ENCODE results near the gene RNF222.
"Not testable (repeated sequence)": the region's sequence is repeated elsewhere in the genome, so short reads cannot be mapped to it uniquely, and the experiment has no call there.

RNF222 gene

DNA sequence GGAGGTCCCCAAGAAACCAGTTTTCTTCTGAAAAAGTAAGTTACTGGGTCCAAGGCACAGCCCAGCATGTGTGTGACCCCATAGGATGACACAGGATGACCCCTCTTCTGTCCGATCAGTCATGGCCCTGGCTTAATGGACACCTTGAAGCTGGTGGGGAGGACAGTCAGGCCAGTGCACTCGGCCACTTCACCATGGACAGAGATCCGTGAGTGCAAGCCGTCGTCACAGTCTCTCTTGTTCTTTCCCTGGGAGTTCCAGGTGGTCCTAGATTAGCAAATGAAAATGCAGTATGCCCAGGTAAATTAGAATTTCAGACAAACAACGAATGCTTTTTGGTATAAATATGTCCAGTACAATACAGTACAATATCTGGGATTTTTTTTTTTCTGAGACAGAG, 1.4 kb upstream of the RNF222 start:
- Histone ChIP-seq H3K9ac (ENCODE audit: low read depth in 1 of 2, low read length in 2 of 2) (no peak overlapping the region), H3K27me3 (ENCODE audit: control insufficient read depth in 1 of 2, insufficient read depth in 2 of 2, low read length in 2 of 2) (peaks cover 8 to 37% of the 10 kb centered on the region in 2 donors)

DNA sequence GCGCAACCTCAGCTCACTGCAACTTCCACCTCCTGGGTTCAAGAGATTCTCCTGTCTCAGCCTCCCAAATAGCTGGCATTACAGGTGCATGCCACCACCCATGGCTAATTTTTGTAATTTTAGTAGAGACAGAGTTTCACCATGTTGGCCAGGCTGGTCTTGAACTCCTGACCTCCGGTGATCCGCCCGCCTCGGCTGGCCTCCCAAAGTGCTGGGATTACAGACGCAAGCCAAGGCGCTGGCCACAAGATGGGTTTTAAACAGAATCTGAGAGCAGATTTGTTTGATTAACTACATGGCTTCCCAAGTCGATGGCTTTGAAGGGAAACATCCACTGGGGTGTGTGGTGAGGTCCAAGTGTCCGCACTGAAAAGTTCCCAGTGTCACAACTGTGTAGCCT, 3.1 kb downstream of the RNF222 start:
- H3K27me3 ChIP-seq (ENCODE audit: control insufficient read depth in 1 of 2, insufficient read depth in 2 of 2, low read length in 2 of 2) = peaks cover 10 to 34% of the 10 kb centered on the region in 2 donors
- peaks cover 5 to 11% of the 10 kb centered on the region in 2 donors for H3K4me1 ChIP-seq (ENCODE audit: control insufficient read depth in 1 of 2, insufficient read depth in 2 of 2, low read length in 2 of 2)
- not testable (repeated sequence) for H3K27ac ChIP-seq (ENCODE audit: low read depth, low read length); H3K9ac ChIP-seq (ENCODE audit: low read depth in 1 of 2, low read length in 2 of 2); H3K4me3 ChIP-seq (ENCODE audit: low read depth in 1 of 2, low read length in 2 of 2); H3K36me3 ChIP-seq (ENCODE audit: control insufficient read depth in 1 of 2, insufficient read depth in 2 of 2, low read length in 2 of 2); H3K9me3 ChIP-seq (ENCODE audit: control insufficient read depth in 1 of 2, low read length in 2 of 2)

More for the DNA sequence above, 1.4 kb upstream of the RNF222 start:
- Histone ChIP-seq H3K36me3 (ENCODE audit: control insufficient read depth in 1 of 2, insufficient read depth in 2 of 2, low read length in 2 of 2) (no peaks in the 10 kb centered on the region), H3K9me3 (ENCODE audit: control insufficient read depth in 1 of 2, low read length in 2 of 2) (no peaks in the 10 kb centered on the region), H3K27ac (ENCODE audit: low read depth, low read length) (no peak overlapping the region), H3K4me3 (ENCODE audit: low read depth in 1 of 2, low read length in 2 of 2) (no peak overlapping the region), H3K4me1 (ENCODE audit: control insufficient read depth in 1 of 2, insufficient read depth in 2 of 2, low read length in 2 of 2) (peaks cover under 1 to 1% of the 10 kb centered on the region in 2 donors)

DNA sequence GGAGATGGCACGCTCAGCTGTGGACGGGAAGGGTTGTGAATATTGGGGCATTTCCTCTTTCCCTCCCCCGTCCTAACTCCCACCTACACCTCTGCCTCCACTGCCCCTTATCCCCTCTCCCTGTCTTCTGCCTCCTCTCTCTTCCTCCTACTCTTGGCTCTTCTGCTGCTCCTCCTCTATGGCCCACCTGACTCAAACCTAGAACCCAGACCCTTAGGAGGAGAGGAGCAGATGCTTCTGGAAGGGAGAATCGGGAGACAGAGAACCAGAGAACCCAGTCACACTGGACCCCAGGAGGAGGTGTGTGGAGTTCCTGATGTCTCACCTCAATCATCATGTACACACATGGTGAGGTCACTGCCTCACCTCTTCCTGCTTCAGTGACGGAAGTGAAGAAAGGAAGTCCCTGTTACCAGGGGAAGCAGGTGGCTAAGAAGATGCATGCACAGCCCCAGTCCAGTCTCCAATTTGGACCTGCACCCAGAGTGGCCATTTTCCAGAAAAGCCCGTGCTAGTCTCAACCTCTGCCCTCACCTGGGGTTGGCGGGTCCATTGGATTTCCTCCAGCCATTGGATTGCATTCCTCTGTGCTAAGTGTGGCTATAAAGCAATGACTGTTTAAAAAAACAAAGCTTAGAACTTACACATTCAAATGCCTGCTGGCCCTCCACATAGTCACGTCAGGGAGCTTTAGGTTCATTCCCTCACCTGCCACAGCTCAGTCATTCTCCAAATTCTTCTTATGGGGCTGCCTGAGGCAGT, 4.0 kb downstream of the RNF222 start:
- no peak overlapping the region for H3K27ac ChIP-seq (ENCODE audit: low read depth, low read length)
- H3K36me3 ChIP-seq (ENCODE audit: control insufficient read depth in 1 of 2, insufficient read depth in 2 of 2, low read length in 2 of 2) = no peaks in the 10 kb centered on the region
- peaks cover 7 to 34% of the 10 kb centered on the region in 2 donors for H3K27me3 ChIP-seq (ENCODE audit: control insufficient read depth in 1 of 2, insufficient read depth in 2 of 2, low read length in 2 of 2)
- H3K9me3 ChIP-seq (ENCODE audit: control insufficient read depth in 1 of 2, low read length in 2 of 2) = no peaks in the 10 kb centered on the region
- H3K4me3 ChIP-seq (ENCODE audit: low read depth in 1 of 2, low read length in 2 of 2) = no peak overlapping the region
- H3K4me1 ChIP-seq (ENCODE audit: control insufficient read depth in 1 of 2, insufficient read depth in 2 of 2, low read length in 2 of 2) = peaks cover 5 to 11% of the 10 kb centered on the region in 2 donors
- no peak overlapping the region for H3K9ac ChIP-seq (ENCODE audit: low read depth in 1 of 2, low read length in 2 of 2)

DNA sequence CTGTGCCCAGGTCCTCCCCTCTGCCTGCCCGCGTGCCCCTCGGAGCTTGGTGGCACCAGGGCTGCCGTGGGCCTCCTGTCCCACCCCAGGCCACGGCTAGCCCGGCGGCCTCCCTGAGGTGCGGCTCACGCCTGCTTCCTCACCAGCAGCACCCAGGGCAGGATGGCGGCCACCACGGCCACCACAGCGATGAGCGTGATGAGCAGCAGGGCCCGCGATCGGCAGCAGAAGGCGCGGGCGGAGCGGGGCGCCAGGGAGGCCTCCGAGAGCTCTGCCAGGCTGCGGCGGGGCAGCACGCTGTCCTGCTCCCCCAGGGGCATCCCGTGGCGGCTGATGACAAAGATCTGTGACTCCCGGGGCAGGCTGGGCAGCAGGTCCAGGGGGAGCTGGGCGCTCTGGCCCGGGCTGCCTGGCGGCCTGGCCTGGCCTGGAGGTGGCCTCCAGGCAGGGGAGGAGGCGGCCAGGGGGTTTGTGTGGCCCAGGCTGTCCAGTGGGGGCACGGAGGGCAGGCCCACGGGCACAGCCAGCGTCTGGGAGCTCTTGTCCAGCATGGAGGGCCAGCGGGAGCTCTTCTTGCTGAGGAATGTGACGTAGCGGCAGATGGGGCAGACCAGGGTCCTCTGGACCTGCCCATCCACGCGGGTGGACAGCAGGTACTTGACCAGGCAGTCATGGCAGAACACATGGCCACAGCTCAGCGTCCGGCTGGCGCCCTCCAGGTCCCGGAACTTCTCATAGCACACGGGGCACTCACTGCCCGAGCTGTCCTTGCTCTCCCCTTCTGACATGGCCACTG, 4.8 kb downstream of the RNF222 start:
- H3K4me1 ChIP-seq (ENCODE audit: control insufficient read depth in 1 of 2, insufficient read depth in 2 of 2, low read length in 2 of 2) = peaks cover 5 to 11% of the 10 kb centered on the region in 2 donors
- no peaks in the 10 kb centered on the region for H3K36me3 ChIP-seq (ENCODE audit: control insufficient read depth in 1 of 2, insufficient read depth in 2 of 2, low read length in 2 of 2)
- H3K9me3 ChIP-seq (ENCODE audit: control insufficient read depth in 1 of 2, low read length in 2 of 2) = no peaks in the 10 kb centered on the region
- no peak overlapping the region for H3K4me3 ChIP-seq (ENCODE audit: low read depth in 1 of 2, low read length in 2 of 2)
- peaks cover 7 to 30% of the 10 kb centered on the region in 2 donors for H3K27me3 ChIP-seq (ENCODE audit: control insufficient read depth in 1 of 2, insufficient read depth in 2 of 2, low read length in 2 of 2)
- no peak overlapping the region for H3K9ac ChIP-seq (ENCODE audit: low read depth in 1 of 2, low read length in 2 of 2)
- H3K27ac ChIP-seq (ENCODE audit: low read depth, low read length) = no peak overlapping the region

DNA sequence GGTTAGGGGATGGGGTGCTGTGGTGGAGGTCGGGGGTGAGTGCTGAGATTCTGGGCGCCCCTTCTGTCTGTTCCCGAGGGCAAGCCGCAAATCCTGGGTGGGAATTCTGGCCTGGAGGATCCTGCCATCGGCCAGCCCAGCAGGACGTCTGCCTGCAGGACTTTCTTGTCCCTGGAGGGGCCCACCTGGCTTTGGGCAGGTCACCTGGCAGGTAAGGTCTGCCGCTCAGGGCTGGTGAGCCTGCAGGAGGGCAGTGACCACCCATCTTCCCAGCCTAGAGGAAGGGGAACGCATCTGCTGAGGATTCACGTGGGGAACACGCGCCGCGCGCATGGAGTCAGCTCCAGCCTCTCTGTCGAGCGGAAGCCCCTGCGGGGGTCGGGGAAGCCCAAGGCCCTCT, 5.4 kb downstream of the RNF222 start:
- H3K36me3 ChIP-seq (ENCODE audit: control insufficient read depth in 1 of 2, insufficient read depth in 2 of 2, low read length in 2 of 2) = no peaks in the 10 kb centered on the region
- no peaks in the 10 kb centered on the region for H3K9me3 ChIP-seq (ENCODE audit: control insufficient read depth in 1 of 2, low read length in 2 of 2)
- peaks cover 5 to 11% of the 10 kb centered on the region in 2 donors for H3K4me1 ChIP-seq (ENCODE audit: control insufficient read depth in 1 of 2, insufficient read depth in 2 of 2, low read length in 2 of 2)
- H3K9ac ChIP-seq (ENCODE audit: low read depth in 1 of 2, low read length in 2 of 2) = no peak overlapping the region
- peaks cover 2 to 24% of the 10 kb centered on the region in 2 donors for H3K27me3 ChIP-seq (ENCODE audit: control insufficient read depth in 1 of 2, insufficient read depth in 2 of 2, low read length in 2 of 2)
- H3K4me3 ChIP-seq (ENCODE audit: low read depth in 1 of 2, low read length in 2 of 2) = no peak overlapping the region
- H3K27ac ChIP-seq (ENCODE audit: low read depth, low read length) = no peak overlapping the region

DNA sequence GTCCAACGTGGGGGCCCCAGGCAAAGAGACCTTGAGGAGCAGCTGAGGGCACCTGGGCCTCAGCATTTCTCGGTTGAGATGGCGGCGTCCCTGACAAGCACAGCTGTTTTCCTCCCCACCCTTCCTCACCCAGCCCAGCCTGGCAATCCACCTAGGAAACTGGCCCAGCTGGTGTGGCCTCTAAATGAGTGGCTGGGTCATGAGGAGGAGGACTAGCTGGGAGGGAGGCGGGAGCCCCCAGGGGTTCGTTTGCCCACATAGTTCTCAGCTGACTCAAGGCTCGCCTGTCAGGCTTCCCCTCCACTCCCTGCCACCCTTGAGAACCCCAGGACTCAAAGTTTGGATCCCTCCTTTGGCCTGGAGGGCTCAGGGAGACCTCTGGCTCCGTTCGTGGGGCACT, 5.9 kb downstream of the RNF222 start:
- no peaks in the 10 kb centered on the region for H3K36me3 ChIP-seq (ENCODE audit: control insufficient read depth in 1 of 2, insufficient read depth in 2 of 2, low read length in 2 of 2)
- H3K27ac ChIP-seq (ENCODE audit: low read depth, low read length) = no peak overlapping the region
- H3K27me3 ChIP-seq (ENCODE audit: control insufficient read depth in 1 of 2, insufficient read depth in 2 of 2, low read length in 2 of 2) = peaks cover 2 to 18% of the 10 kb centered on the region in 2 donors
- no peak overlapping the region for H3K9ac ChIP-seq (ENCODE audit: low read depth in 1 of 2, low read length in 2 of 2)
- H3K4me3 ChIP-seq (ENCODE audit: low read depth in 1 of 2, low read length in 2 of 2) = no peak overlapping the region
- H3K4me1 ChIP-seq (ENCODE audit: control insufficient read depth in 1 of 2, insufficient read depth in 2 of 2, low read length in 2 of 2) = peaks cover 5 to 11% of the 10 kb centered on the region in 2 donors
- no peaks in the 10 kb centered on the region for H3K9me3 ChIP-seq (ENCODE audit: control insufficient read depth in 1 of 2, low read length in 2 of 2)

DNA sequence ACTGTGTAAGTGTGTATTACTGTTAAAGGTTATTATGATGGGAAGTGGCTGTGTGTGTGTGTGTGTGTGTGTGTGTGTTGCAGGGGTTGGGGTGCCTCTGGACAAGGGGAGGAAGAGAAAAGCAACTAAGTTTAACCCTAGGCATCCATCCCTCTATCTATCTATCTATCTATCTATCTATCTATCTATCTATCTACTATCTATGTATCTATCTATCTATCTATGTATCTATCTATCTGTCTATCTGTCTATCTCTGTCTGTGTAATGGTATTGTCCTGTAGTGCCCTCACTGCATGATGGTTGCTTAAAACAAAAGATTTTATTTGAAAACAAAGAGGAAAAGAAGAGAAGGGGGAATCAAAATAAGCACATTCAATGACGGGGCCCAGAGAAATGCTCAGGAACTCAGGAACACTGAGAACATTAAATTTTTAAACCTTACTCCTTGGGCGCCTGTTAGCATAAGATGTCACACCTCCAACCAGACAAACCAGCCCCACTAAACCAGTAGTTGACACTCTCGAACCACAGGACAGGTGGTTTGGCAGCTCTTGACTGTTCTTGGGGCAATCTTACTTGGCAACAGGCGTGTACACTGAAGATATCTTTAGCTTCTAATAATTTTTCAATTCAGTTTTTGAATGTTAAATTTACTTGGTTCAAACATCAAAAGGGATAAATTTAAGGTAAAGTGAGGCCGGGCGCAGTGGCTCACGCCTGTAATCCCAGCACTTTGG, 9.5 kb downstream of the RNF222 start:
- Histone ChIP-seq H3K36me3 (ENCODE audit: control insufficient read depth in 1 of 2, insufficient read depth in 2 of 2, low read length in 2 of 2) (no peaks in the 10 kb centered on the region), H3K9ac (ENCODE audit: low read depth in 1 of 2, low read length in 2 of 2) (no peak overlapping the region), H3K4me1 (ENCODE audit: control insufficient read depth in 1 of 2, insufficient read depth in 2 of 2, low read length in 2 of 2) (peaks cover 0 to 9% of the 10 kb centered on the region in 2 donors), H3K27me3 (ENCODE audit: control insufficient read depth in 1 of 2, insufficient read depth in 2 of 2, low read length in 2 of 2) (peaks cover under 1 to 3% of the 10 kb centered on the region in 2 donors), H3K9me3 (ENCODE audit: control insufficient read depth in 1 of 2, low read length in 2 of 2) (no peaks in the 10 kb centered on the region), H3K4me3 (ENCODE audit: low read depth in 1 of 2, low read length in 2 of 2) (no peak overlapping the region), H3K27ac (ENCODE audit: low read depth, low read length) (no peak overlapping the region)

DNA sequence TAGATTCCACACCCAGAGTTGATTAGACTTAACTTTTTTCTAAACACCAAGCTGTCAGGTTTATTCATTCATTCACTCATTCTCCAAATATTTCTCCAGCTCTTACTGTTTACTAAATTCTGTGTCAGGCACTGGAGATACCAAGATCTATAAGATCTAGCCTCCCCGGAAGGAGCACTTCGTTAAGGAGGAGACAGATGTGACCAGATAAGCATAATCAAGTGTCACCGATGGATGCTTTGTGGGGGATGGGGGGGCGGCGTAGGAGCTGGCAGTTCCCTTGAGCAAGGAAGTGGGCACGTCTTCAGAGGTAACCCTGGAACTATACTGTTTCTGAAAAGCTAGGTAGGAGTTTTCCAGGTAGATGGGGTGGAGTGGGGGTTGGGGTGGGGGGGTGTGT, 10.8 kb downstream of the RNF222 start:
- Histone ChIP-seq H3K9ac (ENCODE audit: low read depth in 1 of 2, low read length in 2 of 2) (no peak overlapping the region), H3K27ac (ENCODE audit: low read depth, low read length) (no peak overlapping the region), H3K9me3 (ENCODE audit: control insufficient read depth in 1 of 2, low read length in 2 of 2) (no peaks in the 10 kb centered on the region), H3K4me1 (ENCODE audit: control insufficient read depth in 1 of 2, insufficient read depth in 2 of 2, low read length in 2 of 2) (peaks cover 3 to 12% of the 10 kb centered on the region in 2 donors), H3K4me3 (ENCODE audit: low read depth in 1 of 2, low read length in 2 of 2) (no peak overlapping the region), H3K27me3 (ENCODE audit: control insufficient read depth in 1 of 2, insufficient read depth in 2 of 2, low read length in 2 of 2) (peaks cover 0 to 3% of the 10 kb centered on the region in 2 donors), H3K36me3 (ENCODE audit: control insufficient read depth in 1 of 2, insufficient read depth in 2 of 2, low read length in 2 of 2) (no peaks in the 10 kb centered on the region)

DNA sequence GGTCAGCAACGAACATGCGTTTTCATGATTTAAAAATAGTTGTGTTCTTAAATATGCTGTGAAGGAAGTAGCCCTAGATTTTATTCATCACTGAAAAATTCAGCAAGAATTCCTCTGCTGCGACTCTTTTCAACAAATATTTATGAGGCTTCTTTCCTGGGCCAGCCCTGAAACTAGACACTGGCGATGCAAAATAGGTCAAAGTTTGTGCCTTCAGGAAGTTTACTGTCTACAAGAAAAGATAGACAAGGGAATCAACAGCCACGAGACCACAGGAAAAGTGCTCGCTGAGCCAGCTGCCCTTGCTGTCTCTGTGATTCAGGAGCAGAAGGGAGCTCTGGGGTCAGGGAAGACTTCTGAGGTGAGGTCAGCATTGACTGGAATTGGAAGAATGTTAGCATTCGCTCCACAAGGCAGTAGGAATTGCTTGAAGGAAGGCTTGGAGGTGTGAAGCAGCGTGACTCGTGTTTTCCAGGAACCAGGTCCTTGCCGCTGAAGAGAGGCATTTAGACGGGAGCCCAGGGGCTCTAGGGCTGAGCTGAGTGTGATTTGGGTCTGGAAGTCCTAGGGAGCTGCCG, 12.7 kb downstream of the RNF222 start:
- Histone ChIP-seq H3K4me1 (ENCODE audit: control insufficient read depth in 1 of 2, insufficient read depth in 2 of 2, low read length in 2 of 2) (peaks cover 22 to 32% of the 10 kb centered on the region in 2 donors), H3K36me3 (ENCODE audit: control insufficient read depth in 1 of 2, insufficient read depth in 2 of 2, low read length in 2 of 2) (peaks cover 16% of the 10 kb centered on the region in 2 donors), H3K4me3 (ENCODE audit: low read depth in 1 of 2, low read length in 2 of 2) (no peak overlapping the region), H3K27ac (ENCODE audit: low read depth, low read length) (no peak overlapping the region), H3K9ac (ENCODE audit: low read depth in 1 of 2, low read length in 2 of 2) (no peak overlapping the region), H3K9me3 (ENCODE audit: control insufficient read depth in 1 of 2, low read length in 2 of 2) (no peaks in the 10 kb centered on the region), H3K27me3 (ENCODE audit: control insufficient read depth in 1 of 2, insufficient read depth in 2 of 2, low read length in 2 of 2) (no peaks in the 10 kb centered on the region)

All from duodenal mucosa (tissue), 2 donors.